GM18502 (cell line): Measurements from ENCODE around the gene MECP2.
"Not testable (repeated sequence)": the region's sequence is repeated elsewhere in the genome, so short reads cannot be mapped to it uniquely, and the experiment has no call there.

ENCODE experiments used
- ATAC-seq: cut with Tn5 transposase; IDR thresholded peaks from one replicate; pipeline ENCODE4 v1.9.1; 2021; ENCODE audit warnings: mild to moderate bottlenecking; ENCODE audit not compliant: unreplicated experiment, poor library complexity

The MECP2 gene

GRCh38 chrX:154002215-154002719 is 95.2 kb downstream of the MECP2 start:
- no peak for ATAC-seq

- no peak for ATAC-seq
Observed at GRCh38 chrX:154000051-154000450, 97.5 kb downstream of the MECP2 start.

GRCh38 chrX:153999359-154000037 is 98.0 kb downstream of the MECP2 start:
- no peak for ATAC-seq

- ATAC-seq = no peak
Observed at GRCh38 chrX:153995504-153995903, 102.0 kb downstream of the MECP2 start.

- not testable (repeated sequence) for ATAC-seq
Observed at GRCh38 chrX:153994398-153994797, 103.1 kb downstream of the MECP2 start.

GRCh38 chrX:153993978-153994377 is 103.5 kb downstream of the MECP2 start:
- ATAC-seq = no peak

GRCh38 chrX:153993079-153993478 is 104.4 kb downstream of the MECP2 start:
- ATAC-seq = no peak

GRCh38 chrX:153992180-153992579 is 105.3 kb downstream of the MECP2 start:
- ATAC-seq = no peak

- no peak for ATAC-seq
Observed at GRCh38 chrX:153991013-153991580, 106.4 kb downstream of the MECP2 start.

GRCh38 chrX:153989973-153990655 is 107.4 kb downstream of the MECP2 start:
- no peak for ATAC-seq

GRCh38 chrX:153988493-153988892 is 109.0 kb downstream of the MECP2 start:
- ATAC-seq = no peak

- no peak for ATAC-seq
Observed at GRCh38 chrX:153984351-153985178, 113.0 kb downstream of the MECP2 start.

- no peak for ATAC-seq
Observed at GRCh38 chrX:153983321-153983801, 114.2 kb downstream of the MECP2 start.

- ATAC-seq = no peak
Observed at GRCh38 chrX:153981771-153982533, 115.6 kb downstream of the MECP2 start.

GRCh38 chrX:153981231-153981630 is 116.3 kb downstream of the MECP2 start:
- ATAC-seq = no peak

GRCh38 chrX:153980394-153980793 is 117.1 kb downstream of the MECP2 start:
- ATAC-seq = peak; percentile 54

- no peak for ATAC-seq
Observed at GRCh38 chrX:153974726-153975286, 122.7 kb downstream of the MECP2 start.

- no peak for ATAC-seq
Observed at GRCh38 chrX:153974003-153974725, 123.4 kb downstream of the MECP2 start.
